Gastrocnemius medialis (tissue), 4 donors: Measurements from ENCODE around the gene PTK7. TPM values are rescaled to one million over a fixed set of nuclear protein-coding genes. Genes with fewer than 3 reads are reported as not detected.
A peak's percentile ranks its signal among the peaks of the same experiment; 100 is the strongest.

ENCODE experiments used
- ATAC-seq, 2 donors: fragments of 150-250 bp; one replicate each; pipeline ENCODE4 v1.9.1; 2016
- DNase-seq, 2 donors: peaks; one replicate each; pipeline ENCODE4 v3.0.0-alpha.2; 2019
- H3K27ac ChIP-seq, 4 donors: fragments of 200-600 bp; sonication (generic); 1 replicate in 1 of 4; 2 replicates in 3 of 4; pipeline ENCODE4 v1.5.1; 2016 to 2018; ENCODE audit warnings: mild to moderate bottlenecking in 2 of 4, moderate library complexity in 1 of 4
- H3K27me3 ChIP-seq, 3 donors: fragments of 200-600 bp; sonication (generic) in 2 of 3; 1 replicate in 1 of 3; 2 replicates in 2 of 3; pipeline versions ENCODE4 v1.5.1 to v1.6.0; 2016 to 2019; ENCODE audit warnings: mild to moderate bottlenecking in 1 of 3, moderate library complexity in 1 of 3
- H3K36me3 ChIP-seq, 2 donors: fragments of 200-600 bp; sonication (generic) in 1 of 2; one replicate each; pipeline ENCODE4 v1.5.1; 2017 to 2018
- H3K4me1 ChIP-seq, 2 donors: fragments of 200-600 bp; sonication (generic) in 1 of 2; one replicate each; pipeline ENCODE4 v1.5.1; 2016 to 2017; ENCODE audit warnings: mild to moderate bottlenecking in 2 of 2
- H3K4me3 ChIP-seq, 4 donors: fragments of 200-600 bp; sonication (generic) in 3 of 4; 1 replicate in 1 of 4; 2 replicates in 3 of 4; pipeline ENCODE4 v1.5.1; 2016 to 2019; ENCODE audit warnings: mild to moderate bottlenecking in 2 of 4
- H3K9me3 ChIP-seq, 3 donors: fragments of 200-600 bp; sonication (generic) in 2 of 3; 1 replicate in 1 of 3; 2 replicates in 2 of 3; pipeline ENCODE4 v1.5.1; 2016 to 2019
- POLR2A ChIP-seq, 2 donors: fragments of 450-650 bp; IDR thresholded peaks; one replicate each; pipeline ENCODE4 v1.6.1; 2017; ENCODE audit warnings: antibody characterized with exemption in 2 of 2, mild to moderate bottlenecking in 2 of 2, moderate library complexity in 2 of 2
- in situ Hi-C, 4 donors: fragments of 200-750 bp; cut with MboI; loops; one replicate each; pipeline versions ENCODE4 v1.15.0 to v1.8.0; 2017; ENCODE audit warnings: low sequenced_read_pairs in 4 of 4
- intact Hi-C: fragments of 100-400 bp; cut with DNase I; formaldehyde crosslinking; loops from one replicate; pipeline ENCODE4 v1.15.1; 2023; ENCODE audit warnings: low total_unique reads
- total RNA-seq, 4 donors: library from RNA; depleted of rRNA; stranded (reverse); fragments of >200 nt; gene quantifications; one replicate each; pipeline versions ENCODE4 v1.1.0 to v1.2.3, GENCODE V29; 2016
- TF ChIP-seq, protein P1 (sequence below), 5 experiments: fragments of 450-650 bp in 3 of 5; fragments of 200-600 bp in 2 of 5; sonication (generic) in 2 of 5; IDR thresholded peaks in 4 of 5; conservative IDR thresholded peaks in 1 of 5; 1 replicate in 4 of 5; 2 replicates in 1 of 5; pipeline ENCODE4 v1.5.1; 2016 to 2019; ENCODE audit warnings: antibody characterized with exemption in 5 of 5, mild to moderate bottlenecking in 3 of 5, moderate library complexity in 3 of 5

PTK7 gene
- total RNA-seq, 4 donors from 2014 or later = 0.15 to 0.64 (median 0.24) TPM

DNA sequence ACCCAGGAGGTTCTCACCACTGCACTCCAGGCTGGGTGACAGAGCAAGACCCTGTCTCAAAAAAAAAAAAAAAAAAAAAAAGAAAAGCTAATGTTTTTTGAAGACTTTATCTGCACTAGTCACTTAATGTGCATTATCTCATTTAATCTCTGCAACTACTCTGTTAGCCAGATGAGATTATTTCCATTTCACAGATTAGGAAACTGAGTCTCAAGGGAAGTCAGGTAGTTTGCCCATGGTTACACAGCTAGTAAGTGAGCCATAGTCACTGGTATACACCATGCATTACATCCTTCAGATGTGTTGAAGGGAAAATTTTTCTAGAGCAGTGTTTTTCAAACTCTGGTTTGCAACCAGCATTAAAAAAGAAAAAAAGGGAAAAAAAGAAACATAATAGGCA, 87.8 kb downstream of the PTK7 start:
- in situ Hi-C loops = no loop called here

GRCh38 chr6:43170417-43170930, 94.4 kb downstream of the PTK7 start:
- Histone ChIP-seq H3K4me3 (peak overlapping the region; percentile 61 to 88 (median 82)), H3K4me1 (peaks cover 24 to 34% of the 10 kb centered on the region in 2 donors), H3K27ac (peak overlapping the region; percentile 89 to 98 (median 92)), H3K36me3 (peaks cover 0 to 3% of the 10 kb centered on the region in 2 donors), H3K9me3 (no peaks in the 10 kb centered on the region), H3K27me3 (no peaks in the 10 kb centered on the region)
- no peak for TF ChIP-seq POLR2A (IDR thresholded peaks at IDR 0.05)
- TF ChIP-seq, protein P1, sequence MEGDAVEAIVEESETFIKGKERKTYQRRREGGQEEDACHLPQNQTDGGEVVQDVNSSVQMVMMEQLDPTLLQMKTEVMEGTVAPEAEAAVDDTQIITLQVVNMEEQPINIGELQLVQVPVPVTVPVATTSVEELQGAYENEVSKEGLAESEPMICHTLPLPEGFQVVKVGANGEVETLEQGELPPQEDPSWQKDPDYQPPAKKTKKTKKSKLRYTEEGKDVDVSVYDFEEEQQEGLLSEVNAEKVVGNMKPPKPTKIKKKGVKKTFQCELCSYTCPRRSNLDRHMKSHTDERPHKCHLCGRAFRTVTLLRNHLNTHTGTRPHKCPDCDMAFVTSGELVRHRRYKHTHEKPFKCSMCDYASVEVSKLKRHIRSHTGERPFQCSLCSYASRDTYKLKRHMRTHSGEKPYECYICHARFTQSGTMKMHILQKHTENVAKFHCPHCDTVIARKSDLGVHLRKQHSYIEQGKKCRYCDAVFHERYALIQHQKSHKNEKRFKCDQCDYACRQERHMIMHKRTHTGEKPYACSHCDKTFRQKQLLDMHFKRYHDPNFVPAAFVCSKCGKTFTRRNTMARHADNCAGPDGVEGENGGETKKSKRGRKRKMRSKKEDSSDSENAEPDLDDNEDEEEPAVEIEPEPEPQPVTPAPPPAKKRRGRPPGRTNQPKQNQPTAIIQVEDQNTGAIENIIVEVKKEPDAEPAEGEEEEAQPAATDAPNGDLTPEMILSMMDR (IDR thresholded peaks at IDR 0.05 in 4 of 5, conservative IDR thresholded peaks at IDR 0.05 in 1 of 5) = no peak
- intact Hi-C loops = loop anchor here (1.0 to 10.0 kb wide), 9 partner anchors 111 to 1436 kb away; partner anchors contain the start of genes ABCC10, BICRAL, KLC4 and KLHDC3
- peak; percentile 47 to 55 for ATAC-seq
- in situ Hi-C loops = no loop called here
- DNase-seq = peak; percentile 58 to 75

More for the DNA sequence above, 87.8 kb downstream of the PTK7 start:
- no peak for ATAC-seq
- no peaks in the 10 kb centered on the region for H3K4me1 ChIP-seq
- no peak overlapping the region for H3K4me3 ChIP-seq
- no peaks in the 10 kb centered on the region for H3K27me3 ChIP-seq
- no peaks in the 10 kb centered on the region for H3K9me3 ChIP-seq
- TF ChIP-seq, protein P1 (IDR thresholded peaks at IDR 0.05 in 4 of 5, conservative IDR thresholded peaks at IDR 0.05 in 1 of 5) = no peak
- TF ChIP-seq POLR2A (IDR thresholded peaks at IDR 0.05) = no peak
- intact Hi-C loops = no loop called here
- H3K36me3 ChIP-seq = no peaks in the 10 kb centered on the region
- no peak overlapping the region for H3K27ac ChIP-seq
- DNase-seq = no peak

- peaks cover 0 to 9% of the 10 kb centered on the region in 2 donors for H3K36me3 ChIP-seq
- in situ Hi-C loops (no loop called here), intact Hi-C loops (loop anchor here (1.0 to 10.0 kb wide), 9 partner anchors 112 to 1436 kb away; partner anchors contain the start of genes ABCC10, BICRAL, KLC4 and KLHDC3)
- no peaks in the 10 kb centered on the region for H3K9me3 ChIP-seq
- peaks cover 30 to 39% of the 10 kb centered on the region in 2 donors for H3K4me1 ChIP-seq
- TF ChIP-seq, protein P1 (IDR thresholded peaks at IDR 0.05 in 4 of 5, conservative IDR thresholded peaks at IDR 0.05 in 1 of 5) = peak; percentile 46 to 96 (median 91)
- peak; percentile 92 to 93 for TF ChIP-seq POLR2A (IDR thresholded peaks at IDR 0.05)
- DNase-seq (peak; percentile 100), ATAC-seq (peak; percentile 73 to 79)
- H3K27ac ChIP-seq = peak within 1 kb of the TSS; percentile 89 to 98 (median 92)
- H3K4me3 ChIP-seq = peak within 1 kb of the TSS; percentile 86 to 96 (median 92)
- H3K27me3 ChIP-seq = no peaks in the 10 kb centered on the region
Measured at GRCh38 chr6:43170931-43171706, 95.0 kb downstream of the PTK7 start, which contains the start of gene SRF. TSS of gene SRF (plus strand) at chr6:43171269. CDS start at chr6:43171657, 388 bp downstream.

GRCh38 chr6:43171707-43172103, 95.6 kb downstream of the PTK7 start:
- intact Hi-C loops (loop anchor here (2.0 to 10.0 kb wide), 9 partner anchors 157 to 1437 kb away; partner anchors contain the start of genes ABCC10, BICRAL, HSP90AB1 and KLHDC3), in situ Hi-C loops (no loop called here)
- ATAC-seq (peak; percentile 0), DNase-seq (no peak)
- Histone ChIP-seq H3K9me3 (no peaks in the 10 kb centered on the region), H3K27me3 (no peaks in the 10 kb centered on the region), H3K27ac (peak overlapping the region; percentile 89 to 98 (median 92)), H3K36me3 (peaks cover 0 to 15% of the 10 kb centered on the region in 2 donors), H3K4me3 (peak overlapping the region; percentile 86 to 96 (median 92)), H3K4me1 (peaks cover 30 to 41% of the 10 kb centered on the region in 2 donors)
- TF ChIP-seq, protein P1 (IDR thresholded peaks at IDR 0.05 in 4 of 5, conservative IDR thresholded peaks at IDR 0.05 in 1 of 5) = no peak
- TF ChIP-seq POLR2A (IDR thresholded peaks at IDR 0.05) = no peak
